IMR-90 (cell line): ENCODE data around the gene GLCE. TPM values are rescaled to one million over a fixed set of nuclear protein-coding genes. Genes with fewer than 3 reads are reported as not detected.

ENCODE experiments used
- ATAC-seq: fragments of 200-7000 bp; cut with Tn5 transposase; 2 replicates; pipeline ENCODE4 v1.9.1; 2020; ENCODE audit warnings: low read depth, mild to moderate bottlenecking, moderate library complexity
- BruUV-seq: library from RNA; stranded (reverse); fragments of 400-500 nt; replicated peaks from 2 replicates; lab custom pipeline; 2021; lab: Mats Ljungman, UMichigan
- CTCF ChIA-PET: fragments of 300-600 bp; formaldehyde crosslinking; extraction: SDS; loops from one replicate; lab custom pipeline; 2021; ENCODE audit warnings: antibody characterized with exemption; lab: Yijun Ruan, JAX
- POLR2A ChIA-PET: fragments of 300-600 bp; sonication (Branson Sonifier 250); formaldehyde crosslinking; loops from one replicate; lab custom pipeline; 2022; ENCODE audit warnings: antibody characterized with exemption; ENCODE audit not compliant: unreplicated experiment; lab: Charles Lee
- DNase-seq: peaks from one replicate; pipeline ENCODE4 v3.0.0; 2013
- H2AFZ ChIP-seq: replicated peaks from 2 replicates; pipeline ENCODE3; 2013; ENCODE audit warnings: low read length, mild to moderate bottlenecking; ENCODE audit not compliant: poor library complexity
- H2AK5ac ChIP-seq: 2 replicates; pipeline ENCODE4 v1.6.1; 2013; ENCODE audit warnings: low read depth, low read length, inconsistent platforms
- H2AK9ac ChIP-seq: replicated peaks from 2 replicates; pipeline ENCODE3; 2013; ENCODE audit warnings: mild to moderate bottlenecking, low read depth, low read length, moderate library complexity; ENCODE audit not compliant: poor library complexity
- H2BK120ac ChIP-seq: 2 replicates; pipeline ENCODE4 v1.6.1; 2013; ENCODE audit warnings: low read depth, low read length, inconsistent platforms
- H2BK15ac ChIP-seq: 3 replicates; pipeline ENCODE4 v1.6.1; 2013; ENCODE audit warnings: low read depth, low read length, inconsistent platforms
- H2BK20ac ChIP-seq: 2 replicates; pipeline ENCODE4 v1.6.1; 2013; ENCODE audit warnings: low read depth, mild to moderate bottlenecking, inconsistent platforms, low read length, moderate library complexity
- H2BK5ac ChIP-seq: 2 replicates; pipeline ENCODE4 v1.6.1; 2013; ENCODE audit warnings: mild to moderate bottlenecking, low read depth, low read length, inconsistent platforms; ENCODE audit not compliant: poor library complexity, severe bottlenecking
- H3K14ac ChIP-seq: replicated peaks from 2 replicates; pipeline ENCODE4 v1.6.1; 2013; ENCODE audit warnings: low read depth, low read length, inconsistent platforms
- H3K18ac ChIP-seq: 2 replicates; pipeline ENCODE4 v1.6.1; 2013; ENCODE audit warnings: low read depth, low read length, control low read depth
- H3K23ac ChIP-seq: 2 replicates; pipeline ENCODE4 v1.6.1; 2013; ENCODE audit warnings: low read depth, low read length, inconsistent platforms
- H3K27ac ChIP-seq: 2 replicates; pipeline ENCODE4 v1.5.1; 2013; ENCODE audit warnings: mild to moderate bottlenecking, control low read depth, low read length; ENCODE audit not compliant: insufficient read depth
- H3K27me3 ChIP-seq: 2 replicates; pipeline ENCODE4 v1.6.1; 2013; ENCODE audit warnings: low read length; ENCODE audit not compliant: control insufficient read depth, insufficient read depth
- H3K36me3 ChIP-seq: 2 replicates; pipeline ENCODE4 v1.6.1; 2013; ENCODE audit warnings: low read length, mixed read lengths; ENCODE audit not compliant: control insufficient read depth, insufficient read depth
- H3K4ac ChIP-seq: 2 replicates; pipeline ENCODE4 v1.6.1; 2013; ENCODE audit warnings: low read depth, low read length, inconsistent platforms
- H3K4me1 ChIP-seq: 2 replicates; pipeline ENCODE4 v1.6.1; 2013; ENCODE audit warnings: low read length, mixed read lengths; ENCODE audit not compliant: control insufficient read depth, insufficient read depth
- H3K4me2 ChIP-seq: 2 replicates; pipeline ENCODE4 v1.6.1; 2013; ENCODE audit warnings: low read depth, mild to moderate bottlenecking, control low read depth, low read length, moderate library complexity
- H3K4me3 ChIP-seq: 2 replicates; pipeline ENCODE4 v1.5.1; 2013; ENCODE audit warnings: low read depth, mild to moderate bottlenecking, control low read depth, low read length, moderate library complexity; ENCODE audit not compliant: insufficient read depth
- H3K56ac ChIP-seq: 2 replicates; pipeline ENCODE4 v1.6.1; 2013; ENCODE audit warnings: low read length, inconsistent platforms; ENCODE audit not compliant: insufficient read depth; ENCODE audit errors: extremely low read depth
- H3K79me1 ChIP-seq, 2 experiments: 2 replicates each; pipeline ENCODE4 v1.6.1; 2013; ENCODE audit warnings: low read length in 2 of 2, inconsistent platforms in 1 of 2, low read depth in 1 of 2
- H3K9ac ChIP-seq: 2 replicates; pipeline ENCODE4 v1.6.1; 2013; ENCODE audit warnings: low read depth, low read length, control low read depth
- H3K9me1 ChIP-seq: 2 replicates; pipeline ENCODE4 v1.6.1; 2013; ENCODE audit warnings: low read length, inconsistent platforms; ENCODE audit not compliant: insufficient read depth
- H3K9me3 ChIP-seq: 2 replicates; pipeline ENCODE4 v1.6.1; 2013; ENCODE audit warnings: low read length; ENCODE audit not compliant: control insufficient read depth, insufficient read depth
- H4K20me1 ChIP-seq: 2 replicates; pipeline ENCODE4 v1.6.1; 2013; ENCODE audit warnings: low read length, inconsistent platforms; ENCODE audit not compliant: insufficient read depth
- H4K5ac ChIP-seq: 2 replicates; pipeline ENCODE4 v1.6.1; 2013; ENCODE audit warnings: mild to moderate bottlenecking, low read depth, low read length, control low read depth
- H4K8ac ChIP-seq, 2 experiments: 2 replicates each; pipeline ENCODE4 v1.6.1; 2013; ENCODE audit warnings: low read depth in 2 of 2, low read length in 2 of 2, control low read depth in 1 of 2, inconsistent platforms in 1 of 2
- H4K91ac ChIP-seq: 2 replicates; pipeline ENCODE4 v1.6.1; 2013; ENCODE audit warnings: low read depth, low read length, inconsistent platforms; ENCODE audit not compliant: insufficient read depth
- BHLHE40 ChIP-seq: fragments of 150-350 bp; IDR thresholded peaks from 2 replicates; pipeline ENCODE4 v1.6.1; 2016; ENCODE audit warnings: mild to moderate bottlenecking, low read depth, low read length
- FOS ChIP-seq: fragments of 150-350 bp; IDR thresholded peaks from 2 replicates; pipeline ENCODE4 v1.6.1; 2016; ENCODE audit warnings: low read depth, low read length
- MAFK ChIP-seq: IDR thresholded peaks from 2 replicates; pipeline ENCODE4 v1.6.1; 2012; ENCODE audit warnings: low read depth, low read length, improper control_type of control experiment
- POLR2A ChIP-seq: IDR thresholded peaks from 2 replicates; pipeline ENCODE4 v1.6.1; 2012; ENCODE audit warnings: mild to moderate bottlenecking, low read depth, low read length
- RFX5 ChIP-seq: IDR thresholded peaks from 2 replicates; pipeline ENCODE4 v1.8.0; 2012; ENCODE audit warnings: low read depth, mild to moderate bottlenecking, low read length, moderate library complexity
- USF2 ChIP-seq: fragments of 150-350 bp; IDR thresholded peaks from 2 replicates; pipeline ENCODE4 v1.6.1; 2017; ENCODE audit warnings: mild to moderate bottlenecking, antibody characterized with exemption, low read length, low read depth
- WGBS, 2 experiments: methylation state at CpG; one replicate each; pipeline versions ENCODE4 v1.1.5 to v1.1.7; 2013; ENCODE audit warnings: missing lambda C conversion rate in 2 of 2; ENCODE audit not compliant: insufficient read length in 1 of 2; ENCODE audit errors: extremely low coverage in 2 of 2; 5-methylcytosine and 5-hydroxymethylcytosine counted together
- dilution Hi-C: fragments of 300-500 bp; cut with HindIII; formaldehyde crosslinking; loops from one replicate; pipeline ENCODE4 v1.14.3; 2018; ENCODE audit warnings: low sequenced_read_pairs; ENCODE audit not compliant: unreplicated experiment
- in situ Hi-C: fragments of 300-500 bp; cut with MboI; formaldehyde crosslinking; loops from 3 replicates; pipeline ENCODE4 v1.14.3; 2019; ENCODE audit warnings: low sequenced_read_pairs, inconsistent platforms, mixed read lengths
- intact Hi-C: fragments of 100-400 bp; cut with micrococcal nuclease; formaldehyde crosslinking; loops from 2 replicates; pipeline ENCODE4 v1.10.0; 2022
- polyA plus RNA-seq, 3 experiments: library from polyadenylated mRNA; depleted of rRNA; stranded (reverse); fragments of >200 nt; gene quantifications; 2 replicates each; pipeline ENCODE4 v1.2.3, GENCODE V29; 2012; ENCODE audit warnings: low replicate concordance in 1 of 3
- total RNA-seq: library from RNA; depleted of rRNA; stranded (reverse); fragments of >200 nt; gene quantifications from 2 replicates; pipeline ENCODE4 v1.2.3, GENCODE V29; 2012

GLCE gene
- total and polyA plus RNA-seq, 2 of the 4 experiments (the other 2 are of a cell fraction) = 15.3 to 29.6 TPM

- H2AK5ac ChIP-seq = no peak overlapping the region
- H3K9ac ChIP-seq = no peak overlapping the region
- H3K36me3 ChIP-seq = no peaks in the 10 kb centered on the region
- no peak for DNase-seq
- H4K91ac ChIP-seq = no peak overlapping the region
- no peak overlapping the region for H2AFZ ChIP-seq
- WGBS, 2 experiments = 75% methylated on average over 3 of the region's 11 CpGs; no CpG with 5 or more reads in 1 of the 2 experiments
- peaks cover 79% of the 10 kb centered on the region for H3K27me3 ChIP-seq
- POLR2A ChIA-PET = no interaction called here
- in situ Hi-C loops (no loop called here), dilution Hi-C loops (no loop called here), intact Hi-C loops (no loop called here)
- H3K79me1 ChIP-seq = no peaks in the 10 kb centered on the region
- no peak for TF ChIP-seq BHLHE40
- TF ChIP-seq RFX5 = no peak
- TF ChIP-seq MAFK = no peak
- no peak for TF ChIP-seq USF2
- no peak for TF ChIP-seq POLR2A
- TF ChIP-seq FOS = no peak
- H3K4me2 ChIP-seq = no peak overlapping the region
- no peak for ATAC-seq
- H4K8ac ChIP-seq = no peak overlapping the region
- H3K4me1 ChIP-seq = peaks cover 4% of the 10 kb centered on the region; the same call in 1 of the 2 replicates
- no peaks in the 10 kb centered on the region for H4K20me1 ChIP-seq
- H2BK5ac ChIP-seq = no peak overlapping the region
- no peak overlapping the region for H3K4me3 ChIP-seq
- H3K9me1 ChIP-seq = no peaks in the 10 kb centered on the region; the same call in 1 of the 2 replicates
- H3K27ac ChIP-seq = no peak overlapping the region
- H3K23ac ChIP-seq = no peak overlapping the region
- H4K5ac ChIP-seq = no peak overlapping the region
- BruUV-seq = no TSS peak
- H2BK20ac ChIP-seq = no peak overlapping the region
- H2BK15ac ChIP-seq = no peak overlapping the region
- no peak overlapping the region for H3K56ac ChIP-seq
- H3K14ac ChIP-seq = no peak overlapping the region
- no peak overlapping the region for H2AK9ac ChIP-seq
- H3K18ac ChIP-seq = no peak overlapping the region
- H3K9me3 ChIP-seq = peaks cover 3% of the 10 kb centered on the region
- no peak overlapping the region for H3K4ac ChIP-seq
- no peak overlapping the region for H2BK120ac ChIP-seq
- CTCF ChIA-PET = interaction anchor here (0.9 kb wide), 1 partner anchor 27 kb away, joined by 3 read pairs; no protein-coding TSS in a partner anchor
These were observed 46.0 kb upstream of the GLCE start for GRCh38 chr15:69114331-69114928.
